H1 (cell line): Measurements from ENCODE around the gene PCNX3. TPM values are rescaled to one million over a fixed set of nuclear protein-coding genes. Genes with fewer than 3 reads are reported as not detected.
A peak's percentile ranks its signal among the peaks of the same experiment; 100 is the strongest.

Source experiments
- ASH2L ChIP-seq: fragments of 200-600, 300-600 bp; sonication (generic); IDR thresholded peaks from one replicate; pipeline ENCODE4 v1.7.1; 2017; ENCODE audit warnings: low read length
- BRCA1 ChIP-seq: IDR thresholded peaks from 2 replicates; pipeline ENCODE4 v1.6.1; 2012; ENCODE audit warnings: low read depth, low read length, improper control_type of control experiment
- CBX5 ChIP-seq: fragments of 300-800, 300-1000 bp; sonication (generic); IDR thresholded peaks from 2 replicates; pipeline ENCODE4 v1.7.1; 2016; ENCODE audit warnings: antibody characterized with exemption, low read length, low read depth
- CHD1 ChIP-seq: IDR thresholded peaks from 2 replicates; pipeline ENCODE4 v1.6.1; 2012; ENCODE audit warnings: low read depth, low read length, improper control_type of control experiment
- GTF2F1 ChIP-seq: IDR thresholded peaks from 2 replicates; pipeline ENCODE4 v1.6.1; 2012; ENCODE audit warnings: low read depth, low read length, improper control_type of control experiment, borderline replicate concordance
- NRF1 ChIP-seq: IDR thresholded peaks from 2 replicates; pipeline ENCODE4 v1.6.1; 2011; ENCODE audit warnings: mild to moderate bottlenecking, low read depth, low read length, improper control_type of control experiment
- PHF8 ChIP-seq: fragments of 200-600 bp; sonication (generic); conservative IDR thresholded peaks from 2 replicates; pipeline ENCODE4 v1.7.1; 2012; ENCODE audit warnings: low read depth, mild to moderate bottlenecking, inconsistent platforms, low read length, moderate library complexity
- RXRA ChIP-seq: IDR thresholded peaks from 2 replicates; pipeline ENCODE4 v1.6.1; 2011; ENCODE audit warnings: low read depth, mild to moderate bottlenecking, low read length, moderate library complexity; ENCODE audit not compliant: insufficient read depth
- SAP30 ChIP-seq: fragments of 300-600 bp; sonication (generic); IDR thresholded peaks from 2 replicates; pipeline ENCODE4 v1.7.1; 2012; ENCODE audit warnings: low read length, moderate library complexity, mild to moderate bottlenecking, inconsistent platforms; ENCODE audit not compliant: insufficient read depth, insufficient replicate concordance
- SIRT6 ChIP-seq: IDR thresholded peaks from one replicate; pipeline ENCODE4 v1.7.1; 2012; ENCODE audit warnings: low read length, inconsistent platforms
- TAF7 ChIP-seq: optimal IDR thresholded peaks from 2 replicates; pipeline ENCODE3; 2011; ENCODE audit warnings: low read depth, mild to moderate bottlenecking, inconsistent platforms, low read length, moderate library complexity, borderline replicate concordance
- TEAD4 ChIP-seq: IDR thresholded peaks from 2 replicates; pipeline ENCODE4 v1.6.1; 2012; ENCODE audit warnings: low read depth, low read length, inconsistent platforms, mixed read lengths
- ZNF274 ChIP-seq: IDR thresholded peaks from 2 replicates; pipeline ENCODE4 v1.7.0; 2012; ENCODE audit warnings: low read length, borderline replicate concordance; ENCODE audit errors: extremely low read depth
- polyA plus RNA-seq, 7 experiments: library from polyadenylated mRNA; depleted of rRNA in 3 of 7; stranded (reverse) in 5 of 7; unstranded in 2 of 7; fragments of >200 nt in 5 of 7; fragments of 200-250 nt in 2 of 7; gene quantifications; 1 replicate in 5 of 7; 2 replicates in 1 of 7; 4 replicates in 1 of 7; pipeline versions ENCODE4 v1.2.1 to v1.2.3, GENCODE V29; 2011 to 2013; ENCODE audit warnings: missing spikeins in 2 of 7, mixed read lengths in 2 of 7
- total RNA-seq: library from RNA; stranded (reverse); fragmentation: NEBNext Ultra II Directional; extraction: Animal tissue kit (Norgen Biotek cat#: 25700); gene quantifications from 2 replicates; pipeline ENCODE4 v1.2.1, GENCODE V29; 2021

The PCNX3 gene
- total and polyA plus RNA-seq, 2 of the 8 experiments (the other 6 are each of a cell fraction or from before 2014, with no cell fraction given) = 27.2 to 38.8 TPM

DNA sequence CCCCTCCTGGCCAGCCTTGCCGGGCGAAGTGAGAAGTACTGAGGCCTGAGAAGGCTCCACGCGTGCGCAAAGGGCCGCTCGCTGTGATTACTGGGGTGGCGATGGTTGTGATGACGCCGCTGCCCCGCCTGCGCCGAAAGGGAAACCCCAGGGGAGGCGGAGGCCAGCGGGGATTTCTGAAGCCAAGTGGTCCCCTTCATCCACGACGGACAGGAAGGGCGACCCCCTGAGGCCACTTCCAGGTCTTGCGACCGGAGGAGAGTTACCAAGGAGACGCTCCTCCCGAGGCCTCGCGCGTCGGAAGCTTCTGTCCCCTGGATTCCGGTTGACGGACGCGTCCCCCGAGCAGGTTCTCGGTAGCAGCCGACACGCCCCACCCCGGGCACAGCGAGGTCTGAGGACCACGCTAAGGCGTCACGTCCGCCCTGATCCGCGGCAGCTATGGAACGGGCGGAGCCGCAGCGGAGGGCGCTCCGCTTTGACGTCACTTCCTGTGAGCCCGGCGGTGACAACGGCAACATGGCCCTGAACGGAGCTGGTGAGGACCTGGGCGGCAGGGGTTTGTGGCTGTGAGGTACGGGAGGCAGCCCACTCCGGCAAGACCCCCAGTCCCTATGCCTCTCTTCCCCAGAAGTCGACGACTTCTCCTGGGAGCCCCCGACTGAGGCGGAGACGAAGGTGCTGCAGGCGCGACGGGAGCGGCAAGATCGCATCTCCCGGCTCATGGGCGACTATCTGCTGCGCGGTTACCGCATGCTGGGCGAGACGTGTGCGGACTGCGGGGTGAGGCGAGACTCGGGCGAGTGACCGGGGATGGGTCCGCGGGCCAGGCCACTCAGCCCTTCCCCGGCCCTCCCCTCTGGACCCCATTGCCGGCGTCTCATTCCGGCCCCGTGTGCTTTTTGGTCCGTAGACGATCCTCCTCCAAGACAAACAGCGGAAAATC, 45.3 kb upstream of the PCNX3 start, which contains the start of gene ZNRD2 (continued):
- no peak for TF ChIP-seq TEAD4
- no peak for TF ChIP-seq TAF7
- no peak for TF ChIP-seq BRCA1
- TF ChIP-seq SAP30 = peak; percentile 63
- TF ChIP-seq GTF2F1 = no peak
- no peak for TF ChIP-seq NRF1
- no peak for TF ChIP-seq ZNF274
- peak; percentile 68 for TF ChIP-seq PHF8
- no peak for TF ChIP-seq CHD1
- no peak for TF ChIP-seq RXRA
- peak; percentile 83 for TF ChIP-seq ASH2L
- no peak for TF ChIP-seq CBX5
- no peak for TF ChIP-seq SIRT6
